T1000 (cell line): Measurements from ENCODE around the gene KRTAP10-1.
"Not testable (repeated sequence)": the region's sequence is repeated elsewhere in the genome, so short reads cannot be mapped to it uniquely, and the experiment has no call there.

Source experiments
- DNase-seq: peaks from one replicate; lab custom pipeline; 2025; ENCODE audit warnings: mixed read lengths; lab: John Stamatoyannopoulos, UW

The KRTAP10-1 gene

DNA sequence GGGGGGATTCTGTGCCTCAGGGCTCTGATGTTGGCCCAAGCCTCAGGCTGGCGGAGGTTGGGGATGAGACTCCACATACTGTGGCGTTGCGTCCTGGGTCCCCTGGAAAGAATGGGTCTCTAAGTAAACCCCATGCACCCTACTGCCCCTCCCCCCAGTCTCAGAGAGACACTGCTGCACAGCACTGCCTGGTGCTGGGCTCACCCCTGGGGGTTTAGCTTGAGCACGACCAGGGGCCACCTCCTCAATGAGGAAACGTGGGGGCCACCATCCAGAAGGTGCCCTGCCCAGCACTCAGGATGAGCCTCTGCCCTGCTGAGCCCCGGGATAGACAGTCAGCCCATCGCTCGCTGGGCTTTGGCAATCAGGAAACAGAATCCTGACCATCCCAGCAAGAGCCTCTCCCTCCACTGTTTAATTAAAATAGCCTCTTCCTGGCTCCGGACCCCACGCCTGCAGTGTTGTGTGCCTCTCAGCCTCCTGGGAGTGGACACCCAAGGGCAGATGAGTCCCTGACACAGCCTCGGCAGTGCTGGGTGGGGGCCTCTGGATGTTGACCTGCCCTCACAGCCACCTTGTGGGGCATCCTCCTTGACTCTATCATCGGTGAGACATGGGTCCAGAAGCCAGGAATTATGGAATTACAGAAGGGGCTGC is 30.0 kb upstream of the KRTAP10-1 start:
- no peak for DNase-seq

DNA sequence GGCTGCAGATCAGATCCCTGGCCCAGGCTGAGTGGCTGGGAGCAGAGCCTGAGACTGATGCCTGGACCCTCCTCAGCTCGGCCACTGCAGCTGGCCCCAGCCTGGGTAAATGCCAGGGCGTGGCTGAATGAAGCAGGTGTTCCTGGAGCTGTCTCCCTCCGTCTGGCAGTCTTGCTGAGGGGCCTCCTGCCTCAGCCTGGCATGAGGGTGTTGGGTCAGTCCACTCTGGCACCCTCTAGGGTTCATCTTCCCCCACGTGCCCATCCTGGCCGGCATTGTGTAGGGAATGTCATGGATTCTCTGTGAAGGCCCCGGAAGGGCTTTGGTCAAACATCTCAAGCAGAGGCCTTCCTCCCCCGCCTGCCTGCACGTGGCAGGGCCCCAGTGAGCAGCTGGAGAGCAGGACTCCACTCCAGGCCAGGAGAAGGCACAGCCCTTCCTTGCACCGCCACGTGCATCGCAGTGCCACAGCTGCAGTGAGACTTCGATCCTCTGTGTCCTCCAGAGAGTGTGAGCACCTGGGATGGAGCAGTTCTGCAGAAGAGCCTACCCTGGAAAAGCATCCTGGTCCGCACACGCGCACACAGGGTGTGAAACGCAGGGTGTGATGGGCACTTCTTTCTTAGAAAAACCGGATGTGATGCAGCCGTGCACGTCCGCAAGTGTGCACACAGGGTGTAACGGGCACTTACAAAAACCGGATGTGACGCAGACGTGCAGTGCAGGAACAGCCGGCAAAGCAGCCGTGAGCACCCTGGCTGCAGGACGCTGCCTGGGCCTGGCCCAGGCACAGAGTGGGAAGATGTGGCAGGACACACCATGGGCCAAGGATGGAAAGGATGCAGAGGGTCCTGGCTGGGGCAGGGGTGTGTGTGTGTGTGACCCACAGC is 28.9 kb upstream of the KRTAP10-1 start:
- DNase-seq = no peak

DNA sequence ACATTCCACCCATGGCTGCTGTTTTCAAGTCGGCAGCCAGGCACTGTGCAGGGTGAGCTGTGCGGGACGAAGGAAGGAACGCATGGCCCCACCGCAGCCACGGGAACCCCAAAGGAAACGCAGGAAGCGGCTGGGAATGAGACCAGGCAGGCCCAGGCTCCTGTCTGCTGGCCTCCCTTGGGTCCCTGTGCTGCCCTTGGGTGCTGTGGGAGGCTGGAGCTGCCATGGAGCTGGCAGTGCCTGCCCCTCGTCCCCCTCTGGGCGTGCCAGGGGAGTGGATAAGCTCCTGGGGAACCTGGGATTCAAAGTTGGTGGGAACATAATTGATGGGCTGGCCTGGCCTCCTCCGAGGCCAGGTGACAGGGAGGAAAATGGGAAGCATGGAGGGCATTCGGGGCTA is 28.3 kb upstream of the KRTAP10-1 start:
- no peak for DNase-seq

DNA sequence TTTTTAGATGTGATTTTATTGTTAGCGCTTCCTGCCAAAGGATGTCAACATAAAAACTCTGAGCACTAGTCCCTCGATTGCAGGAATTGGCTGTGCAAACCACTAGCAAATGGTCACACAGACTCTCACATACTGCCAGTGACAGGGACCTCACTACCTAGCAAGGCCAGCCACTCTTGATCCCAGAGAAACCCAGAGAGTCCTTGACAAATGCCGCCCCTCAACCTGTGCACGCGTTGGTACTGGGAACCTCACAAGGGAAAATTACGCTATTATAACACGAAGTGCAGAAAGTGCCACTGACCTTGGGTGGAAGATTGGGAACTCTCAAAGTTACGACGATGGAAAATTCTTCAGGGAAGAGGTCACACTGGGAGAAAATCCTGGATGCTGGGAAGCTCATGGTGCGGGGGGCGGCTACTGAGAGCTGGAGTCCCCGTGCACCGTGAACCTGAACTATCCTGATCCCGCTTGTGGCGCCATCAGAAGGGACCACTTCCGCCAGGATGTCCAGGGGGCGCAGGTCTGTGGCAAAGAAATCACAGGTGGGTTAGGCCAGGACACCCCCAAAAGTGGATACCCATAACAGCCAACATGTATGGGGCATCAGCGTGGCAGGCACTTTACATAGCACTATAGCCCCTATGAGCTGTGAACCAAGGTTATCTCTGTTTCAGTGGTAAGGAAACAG is 27.6 kb upstream of the KRTAP10-1 start:
- no peak for DNase-seq

DNA sequence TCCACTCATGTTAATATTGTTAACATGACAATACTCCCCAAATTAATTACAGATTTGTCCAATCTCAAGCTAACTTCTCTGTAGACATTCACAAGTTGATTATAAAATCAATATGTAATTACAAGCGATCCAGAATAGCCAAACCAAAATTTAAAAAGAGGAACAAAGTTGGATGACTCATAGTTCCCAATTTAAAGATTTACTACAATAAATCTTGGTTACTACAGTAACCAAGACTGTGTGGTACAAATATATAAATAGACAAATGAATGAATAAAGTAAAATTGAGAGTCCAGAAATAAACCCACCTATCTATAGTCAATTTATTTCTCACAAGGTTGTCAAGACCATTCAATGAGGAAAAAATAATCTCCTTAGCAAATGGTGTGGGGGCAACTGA is 26.4 kb upstream of the KRTAP10-1 start:
- no peak for DNase-seq

GRCh38 chr21:44564886-44565598 is 25.0 kb upstream of the KRTAP10-1 start:
- no peak for DNase-seq

DNA sequence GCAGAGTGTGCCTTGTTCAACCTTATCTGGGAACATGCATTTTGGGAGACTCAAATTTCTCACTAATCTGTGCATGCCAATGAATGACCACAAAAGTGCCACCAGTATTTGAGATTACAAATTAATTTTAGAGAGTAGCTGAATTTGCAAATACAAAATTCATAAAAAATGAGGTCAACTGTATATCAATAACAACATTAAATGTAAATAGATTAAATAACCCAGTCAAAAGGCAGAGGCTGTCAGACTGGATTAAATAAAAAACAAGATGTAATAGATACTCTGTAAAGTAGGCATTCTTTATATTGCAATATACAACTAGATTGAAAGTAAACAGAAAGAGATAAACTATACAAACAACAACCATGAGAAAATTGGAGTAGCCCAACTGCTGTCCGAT is 24.1 kb upstream of the KRTAP10-1 start:
- no peak for DNase-seq

DNA sequence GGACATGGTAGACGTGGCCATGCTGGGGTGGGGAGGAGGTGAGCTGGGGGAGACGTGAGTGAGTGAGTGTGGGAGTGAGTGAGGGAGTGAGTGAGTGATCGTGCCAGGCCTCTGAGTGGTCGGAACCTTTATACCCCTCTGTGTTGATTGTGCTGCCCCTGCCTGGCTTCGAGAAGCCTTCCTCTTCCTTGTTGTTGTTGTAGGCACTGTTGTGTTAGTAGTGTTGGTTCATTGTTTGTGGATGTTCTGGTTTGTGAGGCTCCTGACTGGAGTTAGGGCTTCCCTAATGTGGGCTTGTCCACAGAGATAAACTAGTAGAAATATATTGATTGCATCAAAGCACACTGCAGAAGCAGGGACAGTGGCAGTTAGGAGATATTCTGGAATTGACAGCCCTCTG is 18.7 kb upstream of the KRTAP10-1 start, which contains the start of gene KRTAP10-3:
Gene KRTAP10-3 (minus strand): TSS at position 101 of the 400 bp plus-strand sequence. CDS start 80 bp downstream, at position 21.
- no peak for DNase-seq

DNA sequence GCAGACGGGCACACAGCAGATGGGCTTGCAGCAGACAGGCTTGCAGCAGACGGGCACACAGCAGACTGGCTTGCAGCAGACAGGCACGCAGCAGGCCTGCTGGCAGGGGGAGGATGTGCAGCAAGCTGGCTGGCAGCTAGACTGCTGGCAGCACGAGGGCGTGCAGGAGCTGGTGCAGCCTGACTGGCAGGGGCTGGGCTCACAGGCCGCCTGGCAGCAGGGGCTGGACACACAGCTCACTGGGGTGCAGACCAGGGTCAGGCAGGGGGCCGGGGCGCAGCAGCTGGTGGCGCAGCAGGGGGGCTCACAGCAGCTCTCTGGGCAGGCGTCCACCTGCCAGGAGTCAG is 18.3 kb upstream of the KRTAP10-1 start:
- not testable (repeated sequence) for DNase-seq

- DNase-seq = no peak
Observed at GRCh38 chr21:44557491-44558328, 17.7 kb upstream of the KRTAP10-1 start.

DNA sequence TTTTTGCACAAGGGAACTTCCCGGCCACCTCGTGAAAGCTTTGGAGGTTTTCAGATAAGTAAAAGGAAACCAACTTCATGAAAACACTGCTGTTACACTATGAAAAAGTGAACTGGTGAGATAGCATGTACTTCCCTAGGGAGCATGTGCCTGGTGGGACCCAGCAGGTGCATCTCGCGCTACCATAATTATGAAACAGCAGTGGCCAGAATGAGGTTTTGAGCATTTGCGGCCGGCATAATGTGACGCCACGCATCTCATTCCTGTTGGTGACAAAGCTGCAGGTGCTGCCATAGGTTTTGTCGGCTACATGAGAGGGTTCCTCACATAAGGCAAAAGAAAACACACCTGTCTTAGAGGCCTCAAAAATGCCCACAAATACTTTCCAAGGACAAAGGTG is 16.9 kb upstream of the KRTAP10-1 start:
- DNase-seq = no peak

- DNase-seq = no peak
Observed at GRCh38 chr21:44555200-44555875, 15.3 kb upstream of the KRTAP10-1 start.

- DNase-seq = no peak
Observed at GRCh38 chr21:44552681-44553080, 12.7 kb upstream of the KRTAP10-1 start.

DNA sequence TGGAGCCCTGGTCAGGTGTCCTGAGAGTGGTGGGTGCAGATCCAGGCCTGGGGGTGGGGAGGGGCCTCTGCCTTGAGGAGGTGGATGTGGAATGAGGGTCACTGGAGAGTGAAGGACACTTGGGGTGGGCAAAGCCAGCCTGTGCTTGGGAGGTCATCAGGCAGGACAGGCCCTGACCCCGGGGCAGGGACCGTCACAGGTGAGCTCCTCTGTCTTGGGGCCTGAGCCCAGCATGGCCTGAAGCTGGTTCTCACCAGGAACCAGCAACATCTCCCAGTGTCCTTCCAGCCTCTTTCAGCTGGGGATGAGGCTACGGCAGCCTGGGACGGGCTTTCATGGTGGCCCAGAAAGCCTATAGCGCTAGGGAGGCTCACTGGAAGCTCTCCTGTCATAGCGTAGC is 12.1 kb upstream of the KRTAP10-1 start:
- DNase-seq = no peak

- no peak for DNase-seq
Observed at GRCh38 chr21:44551340-44551961, 11.5 kb upstream of the KRTAP10-1 start, which contains the start of gene KRTAP10-2. TSS of gene KRTAP10-2 (minus strand) at chr21:44551505. CDS start at chr21:44551458, 47 bp downstream.

GRCh38 chr21:44550807-44551206 is 10.8 kb upstream of the KRTAP10-1 start:
- no peak for DNase-seq

DNA sequence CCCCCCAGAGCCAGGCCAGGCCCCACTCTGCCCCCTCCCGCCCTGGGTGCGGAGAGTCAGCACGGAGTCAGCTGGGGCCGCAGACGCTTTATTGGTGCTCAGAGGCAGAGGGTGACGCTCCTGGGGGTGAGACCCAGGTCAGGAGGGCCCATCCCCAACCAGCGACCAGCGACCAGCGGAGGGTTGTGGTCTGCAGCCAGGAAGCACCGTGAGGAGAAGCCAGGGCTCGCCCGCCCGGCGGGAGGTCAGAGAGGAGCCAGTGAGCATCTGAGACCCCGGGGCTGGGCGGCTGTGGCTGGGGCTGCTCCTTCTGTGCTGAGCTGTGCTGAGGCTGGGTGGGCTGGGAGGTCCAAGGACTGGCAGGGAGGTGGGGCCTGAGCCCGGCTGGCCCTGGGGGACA is 10.3 kb upstream of the KRTAP10-1 start:
- DNase-seq = not testable (repeated sequence)

DNA sequence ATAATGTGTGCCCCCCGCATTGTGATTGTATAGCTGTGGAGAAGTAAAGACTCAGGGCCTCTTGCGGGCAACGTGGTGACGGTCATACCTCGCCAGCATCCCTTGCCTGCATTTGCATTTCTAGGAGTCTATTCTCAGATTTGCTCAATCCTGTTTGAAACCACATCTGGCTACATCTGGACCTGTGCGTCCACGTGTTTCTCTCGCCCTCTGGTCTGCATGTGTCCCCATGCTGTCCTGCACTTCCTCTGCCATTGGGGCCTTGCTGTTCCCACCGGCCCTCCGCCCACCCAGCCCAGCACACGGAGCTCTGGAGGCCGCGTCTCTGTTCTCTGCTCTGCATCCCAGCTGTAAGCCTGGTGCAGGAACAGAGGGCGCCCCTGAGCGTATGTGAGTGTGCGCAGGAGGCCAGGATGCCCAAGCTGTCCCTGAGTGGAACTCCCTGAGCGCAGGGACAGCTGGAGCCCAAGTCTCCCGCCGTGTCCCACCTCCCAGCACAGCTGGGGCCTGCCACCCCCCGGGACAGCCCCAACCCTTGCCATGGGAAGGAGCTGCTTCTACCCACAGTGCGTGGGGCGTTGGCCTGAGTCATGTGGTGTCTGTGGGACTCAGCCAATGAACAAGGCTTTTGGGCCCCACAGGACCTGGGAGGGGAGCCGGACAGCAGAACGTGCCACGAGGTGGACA is 9.7 kb upstream of the KRTAP10-1 start:
- DNase-seq = no peak

DNA sequence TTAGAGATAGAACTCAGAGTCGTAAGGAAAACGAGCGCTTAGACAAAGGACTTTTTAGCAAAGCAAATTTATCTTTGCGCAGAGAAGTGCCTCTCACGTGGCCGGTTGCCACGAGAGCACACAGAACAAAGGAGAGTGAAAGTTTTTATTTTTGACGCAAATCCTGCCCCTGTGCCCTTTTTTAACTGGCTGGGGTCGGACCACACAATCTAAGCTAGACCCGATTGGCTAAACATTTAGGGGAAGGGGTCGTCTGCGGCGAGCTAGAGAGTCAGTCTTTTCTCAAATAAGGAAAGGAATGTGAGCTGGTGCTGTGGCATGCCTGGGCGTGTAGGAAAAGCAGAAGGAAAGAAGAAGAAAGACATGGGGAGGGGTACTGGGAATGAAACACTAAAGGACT is 8.9 kb upstream of the KRTAP10-1 start:
- no peak for DNase-seq
